ENCODE measurements around the gene CRACR2B.

CRACR2B gene

DNA sequence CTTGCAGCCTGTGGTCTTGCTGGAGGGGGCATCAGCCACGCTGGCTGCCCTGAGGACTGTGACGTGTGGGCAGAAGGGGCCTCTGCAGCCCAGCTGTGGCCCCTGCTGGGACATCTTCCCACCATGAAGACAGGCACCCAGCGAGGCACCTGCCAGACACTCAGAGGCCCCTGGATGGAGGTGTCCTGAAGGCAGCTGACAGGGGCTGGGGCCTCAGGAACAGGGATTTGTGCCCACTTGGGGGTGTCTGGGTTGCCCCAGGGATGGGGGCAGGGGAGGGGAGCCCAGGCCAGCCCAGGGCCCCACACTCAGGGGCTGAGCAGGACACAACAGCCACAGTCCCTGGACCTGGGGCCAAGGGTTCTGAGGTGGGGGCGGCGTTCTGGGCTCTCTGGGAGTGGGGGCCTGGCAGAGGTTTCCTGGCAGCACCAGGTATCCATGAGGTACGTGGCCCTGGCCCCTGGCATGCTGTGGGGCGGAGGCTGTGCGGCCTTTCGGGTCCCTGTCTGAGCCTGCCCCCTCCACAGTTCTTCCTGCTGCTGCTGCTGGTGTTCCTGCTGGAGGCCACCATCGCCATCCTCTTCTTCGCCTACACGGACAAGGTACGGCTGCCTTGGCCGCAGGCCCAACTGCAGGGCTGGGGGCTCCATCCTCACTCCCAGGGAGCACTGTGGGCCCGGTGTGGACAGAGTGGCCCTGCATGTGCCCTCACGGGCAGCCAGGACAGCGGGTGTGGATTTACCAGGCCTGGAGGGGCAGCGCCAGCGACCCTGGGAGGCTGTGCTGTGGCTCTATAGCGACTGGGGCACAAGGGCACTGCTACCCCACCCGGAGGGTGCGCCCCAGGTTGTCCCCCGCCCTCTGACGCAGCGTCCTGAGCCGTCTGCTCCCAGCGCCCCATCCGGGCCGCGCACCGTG is 36.5 kb downstream of the CRACR2B start:
- TF ChIP-seq CTCF (IDR thresholded peaks at IDR 0.05; ENCODE audit: insufficient read depth, low read depth, low read length, missing control alignments), result no peak
- DNase-seq (ENCODE audit: low read depth), result no peak
- H3K4me3 ChIP-seq (ENCODE audit: low read length), result no peak overlapping the region

GRCh38 chr11:864898-865297 is 37.2 kb downstream of the CRACR2B start:
- TF ChIP-seq CTCF (IDR thresholded peaks at IDR 0.05; ENCODE audit: insufficient read depth, low read depth, low read length, missing control alignments), result no peak

DNA sequence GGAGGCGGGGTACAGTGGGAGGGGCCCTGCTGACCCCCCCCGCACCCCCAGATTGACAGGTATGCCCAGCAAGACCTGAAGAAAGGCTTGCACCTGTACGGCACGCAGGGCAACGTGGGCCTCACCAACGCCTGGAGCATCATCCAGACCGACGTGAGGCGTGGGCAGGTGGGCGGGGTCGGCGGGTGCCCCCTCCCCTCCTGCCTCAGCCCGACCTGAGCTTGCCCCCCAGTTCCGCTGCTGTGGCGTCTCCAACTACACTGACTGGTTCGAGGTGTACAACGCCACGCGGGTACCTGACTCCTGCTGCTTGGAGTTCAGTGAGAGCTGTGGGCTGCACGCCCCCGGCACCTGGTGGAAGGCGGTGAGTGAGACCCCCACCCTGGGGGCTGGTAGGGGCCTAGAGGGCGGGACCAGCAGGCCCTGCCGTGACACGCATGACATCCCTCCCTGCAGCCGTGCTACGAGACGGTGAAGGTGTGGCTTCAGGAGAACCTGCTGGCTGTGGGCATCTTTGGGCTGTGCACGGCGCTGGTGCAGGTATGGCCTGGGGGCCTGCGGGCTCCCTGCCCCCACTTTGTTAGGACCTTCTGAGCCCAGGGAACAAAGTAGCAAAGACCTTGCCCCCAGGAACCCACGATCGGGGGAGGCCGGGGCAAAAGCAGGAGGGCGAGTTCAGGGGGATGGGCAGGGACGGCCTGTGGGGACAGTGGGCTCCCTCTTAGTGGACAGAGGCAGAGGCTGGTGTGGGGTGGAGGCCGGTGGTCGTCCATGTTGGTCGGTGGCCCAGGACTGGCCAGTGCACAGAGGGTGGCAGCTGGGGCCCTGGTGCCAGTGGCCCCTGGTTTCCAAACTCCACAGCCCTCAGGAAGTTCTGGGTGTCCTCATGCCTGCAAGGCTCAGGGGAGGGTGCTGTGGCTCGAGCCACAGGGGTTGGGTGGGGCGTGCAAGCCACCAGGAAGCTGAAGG is 38.0 kb downstream of the CRACR2B start:
- H3K4me3 ChIP-seq (ENCODE audit: low read length), result no peak overlapping the region
- no peak for TF ChIP-seq CTCF (IDR thresholded peaks at IDR 0.05; ENCODE audit: insufficient read depth, low read depth, low read length, missing control alignments)
- no peak for DNase-seq (ENCODE audit: low read depth)

More at GRCh38 chr11:864898-865297, 37.2 kb downstream of the CRACR2B start:
- no peak for DNase-seq (ENCODE audit: low read depth)
- no peak overlapping the region for H3K4me3 ChIP-seq (ENCODE audit: low read length)

DNA sequence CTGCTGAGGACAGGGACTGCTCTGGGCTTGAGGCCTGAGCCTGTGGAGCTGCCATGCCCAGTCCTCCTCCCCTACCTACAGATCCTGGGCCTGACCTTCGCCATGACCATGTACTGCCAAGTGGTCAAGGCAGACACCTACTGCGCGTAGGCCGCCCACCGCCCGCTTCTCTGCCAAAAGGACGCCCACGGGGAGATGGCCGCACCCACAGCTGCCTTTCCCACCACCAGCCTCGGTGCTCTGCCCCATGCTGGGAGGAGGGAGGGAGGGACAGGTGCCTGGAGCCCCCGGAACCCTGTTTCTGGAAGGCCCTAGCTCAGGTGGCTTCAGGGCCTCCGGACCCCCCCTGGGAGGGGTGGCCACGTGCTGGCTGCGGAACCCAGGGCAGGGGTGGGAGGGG is 38.8 kb downstream of the CRACR2B start:
- DNase-seq (ENCODE audit: low read depth), result no peak
- no peak overlapping the region for H3K4me3 ChIP-seq (ENCODE audit: low read length)
- no peak for TF ChIP-seq CTCF (IDR thresholded peaks at IDR 0.05; ENCODE audit: insufficient read depth, low read depth, low read length, missing control alignments)

GRCh38 chr11:867856-868358 is 40.2 kb downstream of the CRACR2B start:
- TF ChIP-seq CTCF (IDR thresholded peaks at IDR 0.05; ENCODE audit: insufficient read depth, low read depth, low read length, missing control alignments), result no peak
- DNase-seq (ENCODE audit: low read depth), result no peak
- no peak overlapping the region for H3K4me3 ChIP-seq (ENCODE audit: low read length)

DNA sequence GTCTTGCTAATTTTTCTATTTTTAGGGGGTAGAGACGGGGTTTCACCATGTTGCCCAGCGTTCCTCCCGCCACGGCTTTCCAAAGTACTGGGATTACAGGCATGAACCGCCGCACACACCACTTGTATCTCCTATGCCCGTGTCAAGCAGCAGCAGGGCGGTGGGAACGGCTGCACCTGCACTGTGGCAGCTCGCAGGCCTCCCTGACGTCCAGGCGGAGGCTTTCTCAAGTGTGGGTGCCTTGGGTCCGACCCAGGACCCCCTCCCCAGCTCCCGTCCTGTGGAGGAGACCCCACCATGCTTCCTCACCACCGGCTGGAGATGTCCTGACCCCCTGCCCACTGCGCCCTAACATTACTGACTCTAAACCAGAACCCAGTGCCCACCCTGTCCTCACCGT is 40.7 kb downstream of the CRACR2B start:
- no peak overlapping the region for H3K4me3 ChIP-seq (ENCODE audit: low read length)
- DNase-seq (ENCODE audit: low read depth), result no peak
- TF ChIP-seq CTCF (IDR thresholded peaks at IDR 0.05; ENCODE audit: insufficient read depth, low read depth, low read length, missing control alignments), result no peak

Measured in epithelial cell of esophagus (primary cell).